GM13976 (cell line): ENCODE results near the gene COX7B2.

Source experiments
- DNase-seq: peaks from one replicate; pipeline ENCODE4 v3.0.0; 2012; ENCODE audit warnings: low spot score
- CTCF ChIP-seq: IDR thresholded peaks from 2 replicates; pipeline ENCODE4 v1.5.1; 2012; ENCODE audit warnings: borderline replicate concordance, mild to moderate bottlenecking; ENCODE audit not compliant: insufficient read depth; ENCODE audit errors: extremely low read depth, missing control alignments, control extremely low read depth
- in situ Hi-C: fragments of 300-500 bp; cut with MboI; formaldehyde crosslinking; loops from one replicate; pipeline ENCODE4 v1.12.0; 2022; ENCODE audit warnings: low sequenced_read_pairs, mixed read lengths, inconsistent platforms; ENCODE audit not compliant: unreplicated experiment

Gene COX7B2

GRCh38 chr4:46949822-46950221 is 40.8 kb upstream of the COX7B2 start:
- no peak for TF ChIP-seq CTCF
- in situ Hi-C loops: loop anchor here (25.0 kb wide), 1 partner anchor 87 kb away; the partner anchor contains the start of gene GABRB1

GRCh38 chr4:46947541-46947940 is 38.5 kb upstream of the COX7B2 start:
- TF ChIP-seq CTCF: no peak
- in situ Hi-C loops: loop anchor here (25.0 kb wide), 1 partner anchor 90 kb away; the partner anchor contains the start of gene GABRB1
- no peak for DNase-seq

More at GRCh38 chr4:46949822-46950221, 40.8 kb upstream of the COX7B2 start:
- no peak for DNase-seq

GRCh38 chr4:46946919-46947536 is 38.0 kb upstream of the COX7B2 start:
- no peak for TF ChIP-seq CTCF
- in situ Hi-C loops: loop anchor here (25.0 kb wide), 1 partner anchor 90 kb away; the partner anchor contains the start of gene GABRB1
- DNase-seq: no peak

GRCh38 chr4:46945062-46945461 is 36.0 kb upstream of the COX7B2 start:
- DNase-seq: no peak
- TF ChIP-seq CTCF: no peak
- in situ Hi-C loops: loop anchor here (25.0 kb wide), 1 partner anchor 92 kb away; the partner anchor contains the start of gene GABRB1

- in situ Hi-C loops: loop anchor here (25.0 kb wide), 1 partner anchor 93 kb away; the partner anchor contains the start of gene GABRB1
- no peak for DNase-seq
- TF ChIP-seq CTCF: no peak
Measured at GRCh38 chr4:46944345-46944744, 35.3 kb upstream of the COX7B2 start.

GRCh38 chr4:46937493-46937892 is 28.4 kb upstream of the COX7B2 start:
- in situ Hi-C loops: loop anchor here (10.0 to 25.0 kb wide), 2 partner anchors 100 to 177 kb away; partner anchors contain the start of gene GABRB1
- TF ChIP-seq CTCF: peak; percentile 4
- DNase-seq: no peak

GRCh38 chr4:46934726-46935125 is 25.7 kb upstream of the COX7B2 start:
- no peak for TF ChIP-seq CTCF
- in situ Hi-C loops: loop anchor here (10.0 to 25.0 kb wide), 2 partner anchors 103 to 180 kb away; partner anchors contain the start of gene GABRB1
- no peak for DNase-seq
